ENCODE measurements around the gene GPX3.

The GPX3 gene

DNA sequence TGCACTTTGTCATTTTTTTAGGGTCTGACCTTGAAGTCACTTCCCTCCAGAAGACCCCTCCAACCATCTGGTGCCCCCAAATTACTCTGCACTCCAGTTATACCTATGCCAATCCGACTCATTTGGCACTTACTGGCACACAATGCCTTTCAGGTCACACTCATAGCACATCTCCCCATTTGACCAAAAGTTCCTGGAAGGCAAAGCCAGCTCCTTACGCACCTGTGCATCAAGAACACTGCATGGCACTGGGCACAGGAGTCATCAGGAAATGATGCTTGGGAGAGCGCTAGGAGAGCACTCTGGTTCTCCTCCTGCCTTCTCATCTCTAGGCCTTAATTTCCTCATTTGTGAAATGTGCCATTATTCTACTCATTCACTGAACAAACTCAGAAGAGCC is 57.6 kb downstream of the GPX3 start:
- TF ChIP-seq YY1 (IDR thresholded peaks at IDR 0.05; ENCODE audit: insufficient read depth, insufficient read length) (no peak), SUZ12 (IDR thresholded peaks at IDR 0.05; ENCODE audit: extremely low read depth, insufficient read depth, insufficient read length) (no peak), ZNF274 (IDR thresholded peaks at IDR 0.05; ENCODE audit: low read depth, low read length) (no peak)
- Histone ChIP-seq H3K9me3 (ENCODE audit: insufficient read depth, low read length) (no peaks in the 10 kb centered on the region), H3K4me3 (ENCODE audit: insufficient read length, low read depth) (no peak overlapping the region), H3K4me1 (ENCODE audit: insufficient read depth, insufficient read length) (peaks cover 7% of the 10 kb centered on the region), H3K27me3 (ENCODE audit: insufficient read depth, insufficient read length) (peaks cover 2% of the 10 kb centered on the region), H3K36me3 (ENCODE audit: insufficient read depth, insufficient read length, low read length) (peaks cover 15% of the 10 kb centered on the region), H3K9ac (ENCODE audit: insufficient read length, low read depth) (no peak overlapping the region)
- DNase-seq (ENCODE audit: low read depth, low spot score): no peak
